ENCODE results near the gene CCDC66. TPM values are rescaled to one million over a fixed set of nuclear protein-coding genes. Genes with fewer than 3 reads are reported as not detected.

The CCDC66 gene
- total RNA-seq, 2 donors from 2014 or later: 58.4 to 71.7 TPM

DNA sequence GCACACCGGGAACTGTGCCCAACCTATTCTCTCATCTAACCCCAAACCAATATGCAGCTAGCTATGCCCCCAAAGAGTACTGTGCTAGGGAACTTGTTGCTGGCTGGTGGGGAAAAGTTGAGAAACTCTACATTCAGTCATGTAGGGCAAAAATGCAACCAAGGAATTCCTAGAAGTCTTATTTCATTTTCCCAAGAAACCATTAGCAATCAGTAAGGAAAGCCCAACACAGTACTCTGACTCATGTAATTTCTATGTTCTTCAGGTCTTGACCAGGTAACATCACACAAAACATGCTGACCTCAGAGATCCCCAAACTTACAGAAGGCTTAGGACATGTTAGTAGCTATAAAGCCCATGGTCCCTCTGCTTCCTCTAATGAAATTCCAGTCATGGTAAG lies 74.0 kb downstream of the CCDC66 start:
- H3K9me3 ChIP-seq (ENCODE audit: control insufficient read depth, low read length, poor library complexity, severe bottlenecking): no peaks in the 10 kb centered on the region
- no peak for ATAC-seq
- Mint-ChIP-seq H3K36me3 (ENCODE audit: low read depth) (peaks cover 2% of the 10 kb centered on the region), H3K27ac (no peak overlapping the region), H3K4me1 (peaks cover 6% of the 10 kb centered on the region), H3K4me3 (no peak overlapping the region), H3K27me3 (no peaks in the 10 kb centered on the region)
- DNase-seq: no peak

DNA sequence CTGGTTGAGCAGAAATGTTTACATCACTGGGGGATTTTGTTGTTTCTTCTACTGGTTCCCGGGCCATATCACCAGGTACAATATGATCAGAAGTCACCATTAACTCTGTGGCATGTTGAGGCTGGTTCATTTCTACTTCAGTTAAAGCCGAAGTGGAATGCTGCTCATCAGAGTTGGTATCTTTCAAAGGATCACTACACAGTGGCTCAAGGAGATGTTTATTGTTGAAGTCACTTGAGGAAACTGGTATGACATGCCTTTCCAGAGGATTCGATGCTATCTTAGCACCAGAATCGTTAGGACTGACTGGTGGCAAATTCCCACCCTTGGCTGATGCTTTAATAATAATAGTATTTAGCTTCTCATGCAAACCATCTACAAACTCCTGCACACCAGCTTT lies 76.2 kb downstream of the CCDC66 start:
- peak overlapping the region; percentile 66 for H3K27ac Mint-ChIP-seq
- peaks cover 2% of the 10 kb centered on the region for H3K36me3 Mint-ChIP-seq (ENCODE audit: low read depth)
- no peaks in the 10 kb centered on the region for H3K27me3 Mint-ChIP-seq
- DNase-seq (no peak), ATAC-seq (no peak)
- H3K4me3 Mint-ChIP-seq: no peak overlapping the region
- H3K4me1 Mint-ChIP-seq: peaks cover 4% of the 10 kb centered on the region
- H3K9me3 ChIP-seq (ENCODE audit: control insufficient read depth, low read length, poor library complexity, severe bottlenecking): no peaks in the 10 kb centered on the region

DNA sequence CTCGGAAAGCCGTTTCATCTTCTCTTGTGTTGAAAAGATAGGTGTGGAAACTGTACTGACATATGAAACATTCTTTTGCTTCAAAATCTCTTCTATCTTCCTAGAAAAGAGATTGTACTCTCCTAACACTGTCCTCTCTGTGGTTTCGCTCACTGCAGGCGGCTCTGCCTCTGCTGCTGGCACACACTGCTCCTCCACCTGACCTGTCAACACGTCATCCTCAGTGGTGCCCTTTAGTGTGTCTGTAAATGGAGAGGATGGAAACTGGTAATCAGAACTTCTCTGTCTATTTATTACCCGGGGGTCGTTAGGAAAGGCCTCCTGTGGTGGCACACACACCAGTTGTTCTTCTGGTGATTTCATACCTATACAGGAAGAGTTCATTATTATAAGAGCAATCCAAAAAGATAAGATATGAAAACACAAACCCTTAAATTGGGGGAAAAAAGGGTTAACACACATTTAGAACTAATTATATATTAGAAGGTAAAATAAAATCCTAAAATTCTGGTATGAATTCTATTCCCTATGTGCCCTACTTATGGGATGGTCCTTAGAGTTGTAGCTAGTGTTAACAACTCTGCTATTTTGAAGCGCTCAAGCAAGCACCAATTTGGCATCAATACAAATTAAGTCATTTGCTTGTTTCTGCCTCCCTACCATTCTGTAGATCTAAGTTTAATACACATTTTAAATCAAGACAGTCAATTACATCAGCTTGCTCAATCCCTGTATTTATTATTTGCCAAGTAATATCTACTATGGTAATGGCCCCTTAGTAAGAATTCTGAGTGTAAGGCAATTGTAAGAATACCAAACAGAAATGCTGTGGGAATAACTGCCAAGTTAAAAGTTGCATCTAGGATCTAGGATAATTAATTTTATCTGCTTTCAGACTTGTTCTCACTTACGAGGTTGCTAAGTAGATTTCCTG lies 76.9 kb downstream of the CCDC66 start:
- H3K36me3 Mint-ChIP-seq (ENCODE audit: low read depth): peaks cover 4% of the 10 kb centered on the region

DNA sequence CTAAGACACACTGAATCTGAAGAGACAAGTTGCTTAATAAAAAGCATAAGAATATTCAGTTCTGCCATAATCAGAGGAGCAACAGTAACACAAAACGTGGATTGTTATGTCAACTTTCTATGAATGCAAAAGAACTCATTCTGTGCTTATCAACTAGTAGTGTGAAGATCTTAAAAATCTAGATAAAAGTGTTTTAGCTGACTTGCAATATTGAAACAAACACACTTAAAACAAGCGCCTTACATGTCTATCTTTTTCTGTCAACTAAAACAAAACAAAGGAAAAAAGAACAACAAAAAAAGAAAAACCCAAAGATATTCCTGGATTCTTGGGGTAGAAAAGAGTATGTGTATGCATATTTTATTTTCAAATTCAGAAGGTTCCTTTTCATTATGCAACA lies 88.4 kb downstream of the CCDC66 start:
- DNase-seq (no peak), ATAC-seq (no peak)
- no peaks in the 10 kb centered on the region for H3K27me3 Mint-ChIP-seq
- H3K36me3 Mint-ChIP-seq (ENCODE audit: low read depth): peaks cover 12% of the 10 kb centered on the region
- H3K9me3 ChIP-seq (ENCODE audit: control insufficient read depth, low read length, poor library complexity, severe bottlenecking): no peaks in the 10 kb centered on the region
- peak overlapping the region; percentile 83 for H3K27ac Mint-ChIP-seq
- H3K4me3 Mint-ChIP-seq: no peak overlapping the region
- H3K4me1 Mint-ChIP-seq: peaks cover 28% of the 10 kb centered on the region

More for the DNA sequence above, 76.9 kb downstream of the CCDC66 start:
- Mint-ChIP-seq H3K27me3 (no peaks in the 10 kb centered on the region), H3K4me1 (peaks cover 4% of the 10 kb centered on the region), H3K27ac (peak overlapping the region; percentile 43), H3K4me3 (no peak overlapping the region)
- H3K9me3 ChIP-seq (ENCODE audit: control insufficient read depth, low read length, poor library complexity, severe bottlenecking): no peaks in the 10 kb centered on the region
- ATAC-seq (no peak), DNase-seq (no peak)

DNA sequence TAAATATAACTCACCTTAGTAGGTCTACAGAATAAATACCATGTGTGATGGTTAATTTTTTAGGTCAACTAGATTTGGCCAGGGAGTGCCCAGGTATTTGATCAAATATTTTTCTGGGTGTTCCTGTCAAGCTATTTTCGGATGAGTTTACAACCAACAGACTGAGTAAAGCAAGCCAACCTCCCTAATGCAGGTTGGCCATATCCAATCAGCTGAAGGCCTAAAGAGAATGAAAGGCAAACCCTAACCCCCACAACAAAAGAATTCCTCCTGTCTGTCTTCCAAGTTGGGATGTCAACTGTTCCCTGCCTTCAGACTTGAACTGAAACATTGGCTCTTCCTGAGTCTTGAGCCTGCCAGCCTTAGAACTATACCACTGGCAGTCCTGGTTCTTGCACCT lies 97.5 kb downstream of the CCDC66 start:
- no peak overlapping the region for H3K27ac Mint-ChIP-seq

DNA sequence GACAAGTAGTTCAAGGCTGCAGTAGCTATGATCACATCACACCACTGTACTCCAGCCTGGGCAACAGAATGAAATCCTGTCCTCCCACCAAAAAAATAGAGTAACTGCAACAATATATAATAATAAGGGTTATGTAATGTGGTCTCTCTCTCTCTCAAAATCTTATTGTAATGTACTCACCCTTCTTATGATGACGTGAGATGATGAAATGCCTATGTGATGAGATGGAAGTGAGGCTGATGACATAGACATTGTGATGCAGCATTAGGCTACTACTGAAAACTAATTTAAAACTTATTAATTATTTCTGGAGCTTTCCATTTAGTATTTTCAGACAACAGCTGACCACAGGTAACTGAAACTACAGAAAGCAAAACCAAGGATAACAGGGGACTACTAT lies 98.7 kb downstream of the CCDC66 start:
- Mint-ChIP-seq H3K27me3 (no peaks in the 10 kb centered on the region), H3K4me3 (no peak overlapping the region), H3K4me1 (peaks cover 20% of the 10 kb centered on the region), H3K27ac (peak overlapping the region; percentile 27), H3K36me3 (ENCODE audit: low read depth) (peaks cover 17% of the 10 kb centered on the region)
- H3K9me3 ChIP-seq (ENCODE audit: control insufficient read depth, low read length, poor library complexity, severe bottlenecking): no peaks in the 10 kb centered on the region
- ATAC-seq (no peak), DNase-seq (no peak)

More for the DNA sequence above, 97.5 kb downstream of the CCDC66 start:
- ATAC-seq (no peak), DNase-seq (no peak)
- peaks cover 25% of the 10 kb centered on the region for H3K4me1 Mint-ChIP-seq
- no peaks in the 10 kb centered on the region for H3K9me3 ChIP-seq (ENCODE audit: control insufficient read depth, low read length, poor library complexity, severe bottlenecking)
- no peaks in the 10 kb centered on the region for H3K27me3 Mint-ChIP-seq
- no peak overlapping the region for H3K4me3 Mint-ChIP-seq
- H3K36me3 Mint-ChIP-seq (ENCODE audit: low read depth): peaks cover 15% of the 10 kb centered on the region

DNA sequence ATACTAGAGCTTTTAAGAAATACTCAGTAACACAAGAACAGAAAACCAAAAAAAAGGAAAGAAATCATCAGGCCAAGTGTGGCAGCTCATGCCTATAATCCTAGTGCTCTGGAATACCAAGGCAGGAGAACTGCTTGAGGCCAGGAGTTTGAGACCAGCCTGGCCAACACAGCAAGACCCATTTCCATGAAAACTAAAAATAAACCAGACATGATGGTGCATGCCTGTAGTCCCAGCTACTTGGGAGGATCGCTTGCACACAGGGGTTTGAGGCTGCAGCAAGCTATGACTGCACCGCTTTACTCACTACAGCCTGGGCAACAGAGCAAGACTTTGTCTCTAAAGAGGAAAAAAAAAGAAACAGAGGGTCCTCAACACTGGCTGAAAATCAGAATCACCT lies 107.8 kb downstream of the CCDC66 start:
- H3K27ac Mint-ChIP-seq: peak overlapping the region; percentile 83
- H3K36me3 Mint-ChIP-seq (ENCODE audit: low read depth): peaks cover 17% of the 10 kb centered on the region
- ATAC-seq (no peak), DNase-seq (no peak)
- no peak overlapping the region for H3K4me3 Mint-ChIP-seq
- H3K4me1 Mint-ChIP-seq: peaks cover 15% of the 10 kb centered on the region
- no peaks in the 10 kb centered on the region for H3K9me3 ChIP-seq (ENCODE audit: control insufficient read depth, low read length, poor library complexity, severe bottlenecking)
- no peaks in the 10 kb centered on the region for H3K27me3 Mint-ChIP-seq

DNA sequence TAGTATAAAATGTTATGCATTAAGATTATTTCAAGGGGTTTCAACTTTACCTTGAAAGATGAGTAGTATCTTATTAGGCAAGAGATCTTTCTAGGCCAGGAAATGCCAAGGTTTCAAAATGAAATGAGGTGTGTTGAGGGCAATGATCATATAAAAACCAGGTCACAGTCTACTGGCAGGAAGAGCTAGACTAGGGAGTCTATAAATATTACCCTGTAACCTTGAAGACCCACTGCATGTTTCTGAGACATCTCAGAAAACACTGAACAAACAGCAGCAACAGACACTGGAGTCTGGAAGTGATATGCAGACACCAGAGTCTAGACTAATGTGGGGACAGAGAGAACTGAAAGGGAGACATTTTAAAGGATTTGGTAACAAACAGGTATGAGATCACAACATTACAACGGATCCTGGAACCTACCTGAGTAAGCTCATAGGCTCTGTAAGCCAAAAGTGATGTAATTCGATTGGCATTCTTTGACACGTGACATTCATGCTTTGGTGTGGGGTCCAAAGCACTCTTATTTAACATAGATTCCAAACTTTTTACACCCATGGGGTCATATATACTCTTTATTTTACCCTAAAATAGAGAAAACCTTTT lies 111.1 kb downstream of the CCDC66 start:
- peaks cover 15% of the 10 kb centered on the region for H3K4me1 Mint-ChIP-seq
- peaks cover 14% of the 10 kb centered on the region for H3K36me3 Mint-ChIP-seq (ENCODE audit: low read depth)

More for the DNA sequence above, 111.1 kb downstream of the CCDC66 start:
- H3K4me3 Mint-ChIP-seq: peak overlapping the region; percentile 49
- ATAC-seq (peak; percentile 90), DNase-seq (no peak)
- H3K27me3 Mint-ChIP-seq: no peaks in the 10 kb centered on the region
- H3K27ac Mint-ChIP-seq: peak overlapping the region; percentile 89
- peaks cover 2% of the 10 kb centered on the region for H3K9me3 ChIP-seq (ENCODE audit: control insufficient read depth, low read length, poor library complexity, severe bottlenecking)

Other genes with a start within 250 kb of the CCDC66 start
- under 1 TPM in 1 of 2 donors, not detected in 1; 0.21 TPM for gene ERC2, start 88.7 kb upstream of the CCDC66 start, total RNA-seq
- 10 to 100 TPM; 57.3 TPM for gene TASOR, start 126.1 kb downstream of the CCDC66 start, total RNA-seq
- gene ARHGEF3, start 244.8 kb downstream of the CCDC66 start, total RNA-seq: 10 to 100 TPM; 70.2 to 71.0 TPM

Measured in T-helper 17 cell (primary cell).